ENCODE measurements around the gene PLEKHS1. TPM values are rescaled to one million over a fixed set of nuclear protein-coding genes. Genes with fewer than 3 reads are reported as not detected.

Gene PLEKHS1
- total RNA-seq, 1 experiment from 2014 or later = not detected

GRCh38 chr10:113776553-113776952 is 25.1 kb downstream of the PLEKHS1 start:
- H3K4me3 Mint-ChIP-seq = no peak overlapping the region
- WGBS (ENCODE audit: extremely low coverage, insufficient read length, low lambda C conversion rate) = no CpG with 5 or more reads among the region's 1 CpG
- H3K14ac ChIP-seq (ENCODE audit: insufficient read depth, low read length) = no peak overlapping the region
- peaks cover 10 to 11% of the 10 kb centered on the region in 2 experiments for H3K4me1 Mint-ChIP-seq
- no peak overlapping the region for H2BK20ac ChIP-seq (ENCODE audit: low read depth, low read length, poor library complexity, severe bottlenecking)
- no peaks in the 10 kb centered on the region for H4K20me1 ChIP-seq (ENCODE audit: control insufficient read depth, insufficient read depth, insufficient read length)
- H2BK15ac ChIP-seq (ENCODE audit: low read depth, low read length) = no peak overlapping the region
- H3K9me3 ChIP-seq (ENCODE audit: control insufficient read depth, low read depth, low read length) = no peaks in the 10 kb centered on the region
- H3K27ac Mint-ChIP-seq = no peak overlapping the region
- no peak overlapping the region for H2BK120ac ChIP-seq (ENCODE audit: low read depth, low read length, poor library complexity, severe bottlenecking)
- H3K9ac ChIP-seq (ENCODE audit: extremely low read depth, insufficient read length, low read length) = no peak overlapping the region
- H2BK12ac ChIP-seq (ENCODE audit: insufficient read length, low read depth, low read length) = no peak overlapping the region
- H2BK5ac ChIP-seq (ENCODE audit: insufficient read length, low read length) = no peak overlapping the region
- no peak overlapping the region for H3K23ac ChIP-seq (ENCODE audit: insufficient read length, low read depth, low read length)
- no peak overlapping the region for H2AFZ ChIP-seq (ENCODE audit: low read length)
- no peak overlapping the region for H4K91ac ChIP-seq (ENCODE audit: insufficient read length, low read depth, low read length)
- H3K79me2 ChIP-seq (ENCODE audit: insufficient read depth, low read length) = no peaks in the 10 kb centered on the region
- H3K27me3 Mint-ChIP-seq (ENCODE audit: low read depth) = no peaks in the 10 kb centered on the region; the same call in 1 of the 2 replicates
- DNase-seq = no peak
- H3K4ac ChIP-seq (ENCODE audit: low read depth, low read length) = no peak overlapping the region
- H2AK5ac ChIP-seq (ENCODE audit: insufficient read length, low read length) = no peak overlapping the region
- H3K9me3 Mint-ChIP-seq = no peaks in the 10 kb centered on the region
- H3T11ph ChIP-seq (ENCODE audit: low read length) = no peak overlapping the region
- no peaks in the 10 kb centered on the region for H3K36me3 Mint-ChIP-seq (ENCODE audit: insufficient read depth in 1 of 3, low read depth in 3 of 3)
- no peaks in the 10 kb centered on the region for H3K79me1 ChIP-seq (ENCODE audit: insufficient read depth, low read depth, low read length, poor library complexity, severe bottlenecking)
- no peak overlapping the region for H3K18ac ChIP-seq (ENCODE audit: insufficient read length, low read depth, low read length)
- H3K4me2 ChIP-seq (ENCODE audit: insufficient read depth, insufficient read length, low read length) = no peak overlapping the region
- no peak overlapping the region for H3K27ac ChIP-seq (ENCODE audit: insufficient read length, low read depth, low read length)
- H4K5ac ChIP-seq (ENCODE audit: insufficient read length, low read depth, low read length) = no peak overlapping the region
- no peaks in the 10 kb centered on the region for H3K27me3 ChIP-seq (ENCODE audit: insufficient read depth, low read length)
- no peak for TF ChIP-seq CTCF (conservative IDR thresholded peaks at IDR 0.05)
- H4K8ac ChIP-seq (replicated peaks; ENCODE audit: insufficient read length, low read depth, low read length) = no peak overlapping the region
- H3K56ac ChIP-seq (ENCODE audit: insufficient read length, low read depth, low read length) = no peak overlapping the region
- no peaks in the 10 kb centered on the region for H3K4me1 ChIP-seq (ENCODE audit: insufficient read depth, low read length)
- H3K23me2 ChIP-seq (ENCODE audit: insufficient read length, low read depth, low read length, poor library complexity, severe bottlenecking) = no peaks in the 10 kb centered on the region
